Caki2 (cell line): Measurements from ENCODE around the gene POLR2E. TPM values are rescaled to one million over a fixed set of nuclear protein-coding genes. Genes with fewer than 3 reads are reported as not detected.

ENCODE experiments used
- DNase-seq: peaks from one replicate; pipeline ENCODE4 v3.0.0-alpha.2; 2015; ENCODE audit warnings: low read depth
- in situ Hi-C: cut with HindIII; loops from 2 replicates; pipeline ENCODE4 v1.10.0; 2016; ENCODE audit warnings: low sequenced_read_pairs, low pct_unique_long_range_greater_than_20kb, mixed read lengths
- total RNA-seq: library from RNA; depleted of rRNA; stranded (reverse); fragments of >200 nt; shearing (Covaris generic); gene quantifications from 2 replicates; pipeline ENCODE4 v1.2.3, GENCODE V29; 2014; ENCODE audit warnings: low replicate concordance

The POLR2E gene
- total RNA-seq, 1 experiment from 2014 or later: 180 TPM

DNA sequence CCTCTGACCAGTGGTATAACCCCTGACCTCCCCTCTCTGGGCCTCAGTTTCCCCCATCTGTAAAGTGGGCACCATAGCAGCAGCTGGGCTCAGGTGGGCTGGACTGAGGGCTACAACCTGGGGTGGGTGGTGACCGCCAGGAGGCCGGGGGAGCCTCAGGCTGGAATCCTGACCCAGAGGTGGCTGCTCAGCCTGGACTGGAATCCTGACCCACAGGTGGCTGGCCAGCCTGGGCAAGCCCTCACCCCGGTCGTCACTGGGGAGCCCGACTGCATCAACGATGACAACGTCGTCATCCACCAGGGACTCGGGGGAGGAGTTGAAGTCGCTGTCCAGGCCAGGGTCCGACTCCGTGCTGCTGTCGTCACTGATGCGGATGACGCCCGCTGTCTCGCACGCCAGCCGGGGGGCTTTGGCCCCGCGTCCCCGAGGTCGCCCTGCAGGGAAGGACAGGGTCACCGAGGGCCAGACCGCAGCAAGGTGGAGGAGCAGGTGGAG, 18.9 kb upstream of the POLR2E start:
- DNase-seq: no peak
- in situ Hi-C loops: no loop called here

DNA sequence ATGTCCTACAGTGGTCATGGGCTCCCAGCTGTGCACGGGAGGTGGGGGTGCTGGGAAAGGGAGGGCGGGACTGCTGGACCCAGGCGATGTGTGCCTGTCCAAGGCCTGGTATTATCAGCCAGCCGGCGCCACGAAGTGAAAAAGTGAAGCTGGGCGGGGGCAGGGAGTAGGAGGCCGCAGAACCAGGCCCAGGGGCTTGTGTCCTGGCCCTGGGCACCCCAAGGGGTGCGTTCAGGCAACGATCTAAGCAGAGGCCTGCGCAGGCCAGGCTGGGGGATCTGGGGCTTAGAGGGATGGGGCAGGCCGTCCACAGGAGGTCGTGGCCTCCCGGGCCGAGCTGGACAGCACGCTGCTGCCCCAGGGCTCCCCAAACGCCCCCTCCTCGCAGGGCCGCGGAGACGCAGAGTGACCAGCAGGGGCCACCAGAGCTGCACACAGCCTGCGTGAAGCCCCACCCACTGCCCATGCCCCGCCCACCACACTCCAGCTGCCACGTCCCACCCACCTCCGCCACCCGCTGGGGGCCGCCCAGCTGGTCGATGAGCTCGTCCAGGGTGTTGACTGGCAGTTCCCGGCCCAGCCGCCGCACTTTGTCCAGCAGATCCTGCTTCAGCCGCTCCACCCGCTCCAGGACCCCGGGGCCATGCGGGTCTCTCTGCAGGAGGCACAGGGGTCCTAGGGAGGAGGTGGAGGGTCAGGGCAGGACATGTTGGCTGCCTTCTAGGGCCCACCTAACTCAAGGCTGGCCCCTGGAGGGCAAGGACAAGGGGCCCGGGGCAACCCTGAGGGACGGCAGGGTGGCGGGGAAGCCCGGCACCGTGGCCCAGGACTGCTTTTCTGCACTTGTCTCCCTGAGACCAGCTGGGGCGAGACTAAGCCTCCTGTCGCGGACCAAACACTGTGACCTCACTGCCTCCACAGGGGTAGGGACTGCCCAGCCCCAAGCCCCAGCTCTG, 18.1 kb upstream of the POLR2E start:
- peak; percentile 49 for DNase-seq
- in situ Hi-C loops: no loop called here

DNA sequence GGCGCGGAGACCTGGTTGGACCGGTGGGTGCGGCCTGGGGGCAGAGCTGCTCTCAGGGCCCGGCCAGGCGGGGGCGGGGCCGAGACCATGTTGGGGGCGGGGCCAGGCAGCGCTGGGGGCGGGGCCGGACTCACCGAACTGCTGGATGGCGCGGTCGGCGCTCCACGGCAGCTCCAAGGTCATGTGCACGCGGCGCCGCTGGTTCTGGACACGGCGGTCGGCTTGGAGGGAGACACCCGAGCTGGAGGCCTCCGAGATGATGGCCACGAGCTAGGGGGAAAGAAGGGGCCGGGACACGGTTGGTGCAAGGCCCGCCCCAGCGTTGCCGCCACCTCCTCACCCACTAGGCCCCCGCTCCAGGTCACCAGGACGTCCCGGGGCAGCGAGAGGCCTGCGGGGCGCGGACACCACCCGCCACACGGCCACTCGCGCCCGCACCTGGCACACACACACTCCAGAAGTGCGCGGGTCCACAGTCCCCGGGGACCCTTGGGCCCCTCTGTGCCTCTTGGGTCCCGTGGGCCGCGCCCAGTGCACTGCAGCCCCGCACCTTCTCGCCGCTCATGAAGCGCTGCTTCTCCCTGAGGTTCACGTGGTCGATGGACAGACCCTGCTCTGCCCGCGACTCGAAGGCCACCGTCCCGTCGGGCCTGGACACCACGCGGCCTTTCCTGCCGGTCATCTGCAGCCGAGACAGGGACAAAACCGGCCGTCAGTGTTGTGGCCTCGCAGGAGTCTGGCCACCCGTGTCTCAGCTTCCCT, 17.3 kb upstream of the POLR2E start:
- no peak for DNase-seq

DNA sequence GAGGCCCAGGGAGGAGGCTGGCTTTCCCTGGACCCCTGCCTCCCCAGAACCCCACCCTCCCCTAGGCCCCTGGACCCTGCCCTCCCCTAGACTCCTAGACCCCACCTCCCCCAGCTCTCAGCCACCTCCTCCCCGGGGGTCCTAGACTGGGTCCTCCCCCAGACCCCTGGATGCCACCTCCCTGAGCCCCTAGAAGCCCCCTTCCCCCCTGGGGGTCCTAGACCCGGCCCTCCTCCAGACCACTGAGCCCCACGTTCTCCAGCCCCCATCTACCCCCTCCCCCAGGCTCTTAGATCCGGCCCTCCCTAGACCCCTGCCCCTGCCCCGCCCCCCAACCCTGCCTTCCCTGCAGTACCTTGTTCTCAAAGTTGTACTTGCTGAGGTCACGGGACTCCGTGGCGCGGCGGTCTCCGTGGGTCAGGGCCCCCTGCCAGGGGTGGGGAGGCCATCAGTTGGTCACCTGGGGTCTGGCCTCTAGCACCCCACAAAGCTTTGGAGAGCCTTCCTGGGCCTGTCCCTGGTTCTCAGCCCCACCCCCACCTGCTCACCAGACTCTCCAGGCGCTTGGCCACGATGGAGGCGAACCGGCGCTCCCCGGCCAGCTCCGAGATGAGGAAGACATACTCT, 16.6 kb upstream of the POLR2E start:
- in situ Hi-C loops: no loop called here
- DNase-seq: no peak

More for the DNA sequence above, 17.3 kb upstream of the POLR2E start:
- in situ Hi-C loops: no loop called here

DNA sequence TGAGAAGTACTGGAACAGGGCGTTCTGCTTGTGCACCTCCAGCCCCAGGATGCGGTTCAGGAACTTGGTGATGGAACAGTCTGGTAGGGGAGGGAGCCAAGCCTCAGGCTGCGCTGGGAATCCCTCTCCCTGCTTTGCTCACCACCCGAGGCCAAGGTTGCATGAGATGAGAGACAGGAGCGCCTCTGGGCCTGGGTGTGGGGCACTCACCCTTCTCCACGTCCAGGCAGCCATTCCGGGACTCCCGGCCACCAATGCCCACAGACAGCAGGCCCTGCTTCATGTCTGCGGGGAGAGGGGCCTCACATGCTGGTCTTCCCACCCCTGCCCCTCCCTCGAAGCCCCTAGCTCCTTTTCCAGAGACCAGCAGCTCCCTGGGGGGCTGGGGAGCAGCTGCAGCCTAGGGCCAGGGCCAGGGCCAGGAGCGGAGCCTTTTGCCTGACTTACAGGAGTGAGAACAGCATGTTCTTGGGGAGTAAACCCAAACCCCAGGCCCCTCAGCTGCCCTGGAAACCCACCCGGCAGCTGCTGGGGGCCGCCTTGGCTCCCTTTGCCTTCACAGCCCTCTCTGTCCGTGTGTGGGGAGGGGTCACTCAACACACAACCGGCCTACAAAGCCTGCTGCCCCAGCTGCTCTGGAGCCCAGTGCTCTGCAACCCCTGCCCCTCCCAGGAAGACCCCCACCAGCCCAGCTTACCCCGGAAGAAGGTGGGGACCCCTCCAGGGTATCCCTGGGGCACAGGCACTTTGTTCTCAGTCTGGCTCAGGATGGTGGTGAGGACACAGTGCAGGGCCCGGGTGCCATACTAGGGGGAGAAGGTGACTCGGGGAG, 15.8 kb upstream of the POLR2E start:
- in situ Hi-C loops: no loop called here

DNA sequence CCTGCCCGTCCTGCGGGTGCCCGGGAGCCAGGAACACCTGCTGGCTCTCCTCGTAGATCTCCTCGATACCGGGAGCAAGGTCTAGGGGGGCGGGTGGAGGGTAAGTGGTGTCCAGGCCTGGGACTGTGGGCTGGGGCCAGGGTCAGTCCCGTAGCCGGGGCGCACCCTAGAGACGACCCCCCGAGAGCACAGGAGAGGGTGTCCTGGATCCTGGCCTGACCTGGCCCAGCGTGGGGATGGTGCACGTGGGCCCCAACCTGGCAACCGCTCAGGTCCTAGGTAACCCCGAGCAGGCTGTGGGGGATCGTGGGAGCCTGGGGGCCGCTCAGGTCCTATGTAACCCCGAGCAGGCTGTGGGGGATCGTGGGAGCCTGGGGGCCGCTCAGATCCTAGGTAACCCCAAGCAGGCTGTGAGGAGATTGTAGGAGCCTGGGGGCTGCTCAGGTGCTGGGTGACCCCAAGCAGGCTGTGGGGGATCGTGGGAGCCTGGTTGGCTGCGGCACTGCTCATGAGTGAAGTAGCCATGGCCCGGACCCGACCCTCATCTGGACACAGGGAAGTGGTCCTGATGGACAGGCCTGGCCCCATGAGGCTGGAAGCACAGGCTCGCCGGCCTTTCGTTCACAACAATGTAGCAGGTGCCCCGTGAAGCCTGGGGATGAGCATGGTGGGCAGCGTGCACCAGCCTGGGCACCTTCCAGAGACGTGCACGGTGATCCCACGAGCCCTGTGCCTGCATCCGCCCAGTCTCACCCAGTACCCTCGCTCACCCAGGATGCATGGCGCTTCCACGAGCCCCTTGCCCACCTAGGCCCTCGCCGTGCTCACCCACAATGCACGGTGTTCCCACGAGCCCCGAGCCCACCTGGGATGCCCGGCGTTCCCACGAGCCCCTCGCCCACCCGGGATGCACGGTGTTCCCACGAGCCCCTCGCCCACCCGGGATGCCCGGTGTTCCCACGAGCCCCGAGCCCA, 14.8 kb upstream of the POLR2E start:
- DNase-seq: no peak
- in situ Hi-C loops: no loop called here

More for the DNA sequence above, 15.8 kb upstream of the POLR2E start:
- no peak for DNase-seq

DNA sequence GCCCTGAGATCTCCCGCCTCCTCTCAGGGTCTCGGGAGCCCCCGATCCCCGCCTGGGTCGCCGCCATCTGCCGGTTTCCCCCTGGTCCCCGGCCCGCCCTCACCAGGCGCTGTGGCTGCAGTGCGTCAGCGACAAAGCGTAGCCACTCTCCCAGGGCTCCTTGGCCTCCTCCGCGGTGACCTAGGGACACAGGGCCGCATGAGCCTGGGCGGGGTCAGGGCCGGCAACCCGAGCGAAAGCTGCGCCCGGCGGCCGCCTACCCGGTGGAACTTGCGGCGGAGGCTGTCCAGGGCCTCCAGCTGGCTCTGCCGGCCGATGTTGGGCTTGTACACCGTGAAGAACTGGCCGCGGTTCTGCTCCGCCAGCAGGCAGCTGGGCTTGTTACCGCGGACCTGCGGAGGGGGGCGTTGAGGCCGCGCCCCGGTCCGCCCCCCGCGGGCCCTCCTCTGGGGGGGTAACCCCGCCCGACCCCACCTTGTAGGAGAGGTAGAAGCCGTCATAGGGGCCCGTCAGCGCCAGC, 13.9 kb upstream of the POLR2E start:
- in situ Hi-C loops: no loop called here
- no peak for DNase-seq

DNA sequence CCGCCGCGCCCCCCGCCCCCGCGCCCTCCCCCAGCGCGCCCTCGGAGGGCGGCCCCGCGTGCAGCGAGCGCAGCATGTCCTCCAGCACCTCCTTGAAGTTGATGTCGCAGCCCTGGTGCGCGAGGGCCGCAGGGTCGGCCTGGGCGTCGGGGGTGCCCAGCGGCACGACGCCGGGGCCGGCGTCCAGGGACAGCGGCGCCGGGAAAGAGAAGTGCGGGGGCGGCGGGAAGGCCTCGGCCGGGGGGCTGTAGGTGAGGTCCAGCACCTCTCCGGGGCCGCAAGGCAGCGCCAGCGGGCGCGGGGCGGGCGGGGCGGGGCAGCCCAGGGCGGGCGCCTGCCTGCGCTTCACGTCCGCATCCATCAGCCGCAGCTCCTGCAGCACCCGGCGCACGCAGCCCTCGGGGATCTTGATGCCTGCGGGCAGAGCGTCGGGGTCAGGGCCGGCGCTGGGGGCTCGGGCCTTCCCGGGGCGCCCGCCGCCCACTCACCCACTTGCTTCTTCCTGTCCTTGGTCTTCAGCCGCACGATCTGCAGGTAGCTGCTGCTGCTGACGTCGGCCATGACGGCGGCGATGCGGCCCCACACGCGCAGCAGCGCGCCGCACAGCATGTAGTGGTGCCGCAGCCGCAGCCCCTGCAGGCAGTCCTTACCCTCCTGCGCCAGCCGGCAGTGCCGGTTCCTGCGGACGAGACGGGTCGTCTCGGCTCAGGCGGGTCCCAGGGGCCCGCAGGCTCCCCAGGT, 13.3 kb upstream of the POLR2E start:
- in situ Hi-C loops: no loop called here

DNA sequence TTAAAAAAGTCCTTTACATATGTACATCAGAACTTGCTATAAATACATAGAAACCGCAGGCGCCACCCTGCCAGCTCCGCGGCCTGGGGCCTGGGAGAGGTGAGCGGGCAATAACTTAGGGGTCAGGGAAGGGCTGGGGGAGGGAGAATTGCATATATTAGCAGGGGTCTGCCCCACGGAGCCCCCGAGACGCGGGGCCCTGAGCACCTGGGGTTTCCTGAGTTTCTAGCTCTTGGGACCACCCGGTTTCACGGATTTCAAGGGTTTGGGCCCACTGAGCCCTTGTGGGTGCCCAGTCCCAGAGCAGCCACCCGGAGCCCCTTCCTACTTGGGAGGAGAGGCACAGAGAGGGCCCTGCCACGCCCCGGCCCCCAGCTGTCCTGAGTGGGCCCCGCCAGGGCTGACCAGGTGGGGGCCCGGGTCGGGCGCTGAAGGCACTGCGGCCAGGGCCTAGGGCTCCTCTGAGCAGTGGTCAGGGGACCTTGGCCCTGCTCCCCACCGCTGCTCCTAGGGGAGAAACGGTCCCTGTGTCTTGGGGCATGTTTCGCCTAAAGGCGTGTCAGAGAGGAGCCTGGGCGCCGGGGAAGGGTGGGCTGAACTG, 12.6 kb upstream of the POLR2E start:
- in situ Hi-C loops: no loop called here
- DNase-seq: no peak

More for the DNA sequence above, 13.3 kb upstream of the POLR2E start:
- DNase-seq: no peak

DNA sequence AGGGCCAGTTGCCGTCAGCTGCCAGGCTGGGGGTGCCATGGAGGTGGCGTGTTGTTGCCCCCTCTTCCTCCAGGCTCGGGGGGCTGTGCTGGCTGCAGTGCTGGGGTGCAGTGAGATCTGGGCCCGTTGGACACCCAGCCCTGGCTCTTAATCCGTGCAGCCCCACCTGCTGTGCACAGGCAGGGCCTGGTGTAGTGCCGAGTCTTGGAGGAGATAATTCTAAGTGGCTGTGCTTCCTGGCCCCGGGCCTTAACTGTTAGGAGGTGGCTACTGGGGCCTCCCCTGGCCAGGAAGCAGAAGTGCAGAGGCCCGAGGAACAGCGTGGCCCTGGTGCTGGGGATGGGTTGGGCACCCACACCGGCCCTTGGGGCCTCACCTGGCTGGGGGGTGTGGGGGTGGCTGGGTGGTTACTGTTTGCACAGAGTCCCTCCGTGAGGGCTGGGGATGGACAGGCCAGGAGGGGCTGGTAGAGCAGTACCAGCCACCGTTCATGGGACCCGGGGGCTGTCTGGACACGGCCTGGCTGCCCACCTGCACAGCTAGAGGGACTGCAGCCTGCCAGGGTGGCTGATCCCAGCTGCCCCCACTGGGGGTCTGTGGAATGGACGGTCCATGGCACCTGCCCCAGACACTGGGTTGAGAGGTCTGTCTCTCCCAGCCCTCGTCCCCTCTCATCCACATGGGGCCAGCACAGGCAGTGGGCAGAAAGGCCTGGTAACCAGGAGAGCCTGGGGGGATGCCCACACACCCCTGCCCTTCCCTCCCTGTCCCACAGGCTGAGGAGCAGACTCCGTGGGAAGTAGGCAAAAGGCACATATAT, 11.9 kb upstream of the POLR2E start:
- in situ Hi-C loops: no loop called here

DNA sequence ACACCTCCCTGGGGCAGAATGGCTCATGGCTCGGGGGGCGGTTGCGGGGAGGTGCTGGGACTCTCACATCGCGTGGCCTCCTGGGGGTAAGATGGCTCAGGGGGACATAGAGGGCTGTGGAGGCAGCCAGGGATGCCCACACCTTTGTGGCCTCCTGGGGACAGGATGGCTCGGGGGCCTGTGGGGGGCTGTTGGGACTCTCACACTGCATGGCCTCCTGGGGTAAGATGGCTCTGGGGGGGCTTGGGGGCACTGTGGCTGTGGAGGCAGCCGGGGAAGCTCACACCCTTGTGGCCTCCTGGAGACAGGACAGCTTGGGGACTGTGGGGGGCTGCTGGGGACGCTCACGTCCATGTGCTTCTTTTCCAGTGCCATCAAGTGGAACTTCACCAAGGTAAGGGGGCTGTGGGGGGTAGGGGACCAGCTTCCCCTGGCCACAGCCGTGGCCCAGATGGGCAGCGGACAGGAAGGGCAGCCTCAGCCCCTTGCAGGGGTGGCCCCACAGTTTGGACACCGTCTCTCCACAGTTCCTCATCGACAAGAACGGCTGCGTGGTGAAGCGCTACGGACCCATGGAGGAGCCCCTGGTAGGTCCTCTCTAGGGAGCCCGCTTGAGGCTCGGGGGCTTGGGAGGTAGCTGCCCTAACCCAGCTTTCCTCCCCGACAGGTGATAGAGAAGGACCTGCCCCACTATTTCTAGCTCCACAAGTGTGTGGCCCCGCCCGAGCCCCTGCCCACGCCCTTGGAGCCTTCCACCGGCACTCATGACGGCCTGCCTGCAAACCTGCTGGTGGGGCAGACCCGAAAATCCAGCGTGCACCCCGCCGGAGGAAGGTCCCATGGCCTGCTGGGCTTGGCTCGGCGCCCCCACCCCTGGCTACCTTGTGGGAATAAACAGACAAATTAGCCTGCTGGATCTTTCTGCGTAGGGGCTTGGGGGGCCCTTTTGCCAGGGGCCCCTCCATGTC, 11.0 kb upstream of the POLR2E start:
- in situ Hi-C loops: no loop called here
- no peak for DNase-seq

More for the DNA sequence above, 11.9 kb upstream of the POLR2E start:
- peak; percentile 47 for DNase-seq

DNA sequence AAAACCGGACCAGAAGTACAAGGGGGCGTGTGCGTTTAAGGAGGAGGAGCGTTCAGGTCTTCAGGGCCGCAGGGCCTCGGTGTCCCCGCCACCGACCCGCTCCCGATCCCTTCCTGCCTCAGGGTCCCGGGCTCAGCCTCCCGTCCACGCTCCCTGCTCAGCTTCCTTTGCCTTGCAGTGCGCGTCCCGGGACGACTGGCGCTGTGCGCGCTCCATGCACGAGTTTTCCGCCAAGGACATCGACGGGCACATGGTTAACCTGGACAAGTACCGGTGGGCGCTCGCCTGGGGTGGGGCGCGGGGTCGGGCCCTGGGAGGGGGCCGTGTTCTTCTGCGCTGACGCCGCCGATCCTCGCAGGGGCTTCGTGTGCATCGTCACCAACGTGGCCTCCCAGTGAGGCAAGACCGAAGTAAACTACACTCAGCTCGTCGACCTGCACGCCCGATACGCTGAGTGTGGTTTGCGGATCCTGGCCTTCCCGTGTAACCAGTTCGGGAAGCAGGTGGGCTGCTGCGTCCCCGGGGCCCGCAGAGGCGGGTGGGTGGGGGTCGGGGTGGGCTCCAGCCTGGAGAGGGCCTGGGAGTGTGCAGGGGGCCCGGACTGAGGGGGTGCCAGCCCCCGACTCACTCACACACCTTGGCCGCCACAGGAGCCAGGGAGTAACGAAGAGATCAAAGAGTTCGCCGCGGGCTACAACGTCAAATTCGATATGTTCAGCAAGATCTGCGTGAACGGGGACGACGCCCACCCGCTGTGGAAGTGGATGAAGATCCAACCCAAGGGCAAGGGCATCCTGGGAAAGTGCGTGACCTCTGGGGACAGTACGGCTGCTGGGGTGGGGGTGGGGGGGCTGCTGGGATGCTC, 10.1 kb upstream of the POLR2E start:
- in situ Hi-C loops: no loop called here
- DNase-seq: no peak
